OCI-LY7 (cell line): ENCODE measurements around the gene AGA. TPM values are rescaled to one million over a fixed set of nuclear protein-coding genes. Genes with fewer than 3 reads are reported as not detected.

Experiments used
- BruUV-seq: library from RNA; stranded (reverse); fragments of 400-500 nt; replicated peaks from 2 replicates; lab custom pipeline; 2021; lab: Mats Ljungman, UMichigan
- CTCF ChIA-PET: fragments of 300-600 bp; sonication (Branson Sonifier 250); formaldehyde crosslinking; loops from one replicate; lab custom pipeline; 2022; ENCODE audit warnings: antibody characterized with exemption; ENCODE audit not compliant: unreplicated experiment; lab: Charles Lee
- POLR2A ChIA-PET: fragments of 300-600 bp; sonication (Branson Sonifier 250); formaldehyde crosslinking; loops from one replicate; lab custom pipeline; 2022; ENCODE audit warnings: antibody characterized with exemption; lab: Charles Lee
- DNase-seq: peaks from one replicate; pipeline ENCODE4 v3.0.0-alpha.2; 2015; ENCODE audit warnings: low spot score
- H2AFZ ChIP-seq: fragments of 200-600 bp; sonication (generic), shearing (Covaris generic); 2 replicates; pipeline ENCODE4 v1.6.1; 2014; ENCODE audit warnings: mild to moderate bottlenecking, antibody characterized with exemption, low read length, moderate library complexity
- H3K27ac ChIP-seq: fragments of 200-600 bp; sonication (generic); 2 replicates; pipeline ENCODE4 v1.5.1; 2014; ENCODE audit warnings: mixed run types, low read depth, mild to moderate bottlenecking, moderate library complexity, low read length, inconsistent platforms; ENCODE audit not compliant: poor library complexity, severe bottlenecking
- H3K36me3 ChIP-seq: fragments of 200-600 bp; sonication (generic); 2 replicates; pipeline ENCODE4 v1.6.1; 2014; ENCODE audit warnings: mild to moderate bottlenecking, antibody characterized with exemption, low read length, moderate library complexity, mixed read lengths; ENCODE audit not compliant: insufficient read depth
- H3K4me1 ChIP-seq: fragments of 200-600 bp; sonication (generic); 2 replicates; pipeline ENCODE4 v1.5.1; 2014; ENCODE audit warnings: mild to moderate bottlenecking, low read length; ENCODE audit not compliant: insufficient read depth, poor library complexity, severe bottlenecking
- H3K4me2 ChIP-seq: fragments of 200-600 bp; sonication (generic); 2 replicates; pipeline ENCODE4 v1.6.1; 2014; ENCODE audit warnings: mild to moderate bottlenecking, low read length
- H3K4me3 ChIP-seq: fragments of 200-600 bp; sonication (generic); 2 replicates; pipeline ENCODE4 v1.5.1; 2014; ENCODE audit warnings: mild to moderate bottlenecking, low read depth, low read length; ENCODE audit not compliant: poor library complexity, severe bottlenecking
- H3K79me2 ChIP-seq: fragments of 200-600 bp; sonication (generic); 2 replicates; pipeline ENCODE4 v1.6.1; 2016; ENCODE audit warnings: low read depth, mild to moderate bottlenecking, low read length, moderate library complexity, mixed read lengths; ENCODE audit not compliant: insufficient read depth
- H3K9me2 ChIP-seq: fragments of 200-600 bp; sonication (generic); 2 replicates; pipeline ENCODE4 v1.6.1; 2016; ENCODE audit warnings: mild to moderate bottlenecking, low read length, mixed read lengths; ENCODE audit not compliant: insufficient read depth
- H3K9me3 ChIP-seq: fragments of 200-600 bp; sonication (generic); 2 replicates; pipeline ENCODE4 v1.6.1; 2014; ENCODE audit warnings: mild to moderate bottlenecking, mixed run types, low read length, mixed read lengths
- H4K20me1 ChIP-seq: fragments of 200-600 bp; sonication (generic); 2 replicates; pipeline ENCODE4 v1.6.1; 2014; ENCODE audit warnings: mild to moderate bottlenecking, antibody characterized with exemption, low read length, moderate library complexity, mixed read lengths; ENCODE audit not compliant: insufficient read depth
- EZH2phosphoT487 ChIP-seq: fragments of 200-600 bp; sonication (generic); IDR thresholded peaks from 2 replicates; pipeline ENCODE4 v1.6.1; 2018; ENCODE audit warnings: low read depth, borderline replicate concordance, mild to moderate bottlenecking, mixed run types, antibody characterized with exemption, low read length, moderate library complexity, mixed read lengths
- intact Hi-C: fragments of 100-400 bp; cut with micrococcal nuclease; formaldehyde crosslinking; loops from one replicate; pipeline ENCODE4 v1.10.0; 2022; ENCODE audit not compliant: unreplicated experiment
- total RNA-seq, 2 experiments: library from RNA; depleted of rRNA in 1 of 2; stranded (reverse); fragments of >200 nt in 1 of 2; shearing (Covaris generic) in 1 of 2; gene quantifications; 2 replicates each; pipeline ENCODE4 v1.2.3, GENCODE V29; 2014 to 2022
- TF ChIP-seq, protein P1 (sequence below): fragments of 200-600 bp; sonication (generic); conservative IDR thresholded peaks from 2 replicates; pipeline ENCODE4 v1.5.1; 2014; ENCODE audit warnings: mild to moderate bottlenecking, antibody characterized with exemption, low read length, moderate library complexity, mixed read lengths

AGA gene
- total RNA-seq, 2 experiments from 2014 or later: 15.5 to 23.2 TPM

DNA sequence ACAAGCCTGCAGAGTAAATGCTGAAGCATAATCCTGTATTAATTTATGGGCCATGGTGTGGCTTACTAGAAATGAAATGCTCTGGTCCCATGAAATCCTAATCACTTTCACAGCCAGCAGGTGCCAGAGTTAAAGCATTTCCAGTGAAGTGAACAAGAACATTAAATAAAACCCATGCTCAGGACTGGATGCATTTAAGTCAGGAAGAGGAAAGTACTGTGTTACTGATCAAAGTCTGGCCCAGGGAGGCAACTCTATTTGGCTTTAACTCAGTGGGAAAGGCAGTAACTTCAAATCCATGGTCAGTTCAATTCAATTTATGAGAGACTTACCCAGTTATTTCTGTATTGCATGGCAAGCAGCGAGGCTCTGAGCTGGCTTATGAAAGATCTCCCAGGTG lies 29.2 kb downstream of the AGA start:
- TF ChIP-seq, protein P1, sequence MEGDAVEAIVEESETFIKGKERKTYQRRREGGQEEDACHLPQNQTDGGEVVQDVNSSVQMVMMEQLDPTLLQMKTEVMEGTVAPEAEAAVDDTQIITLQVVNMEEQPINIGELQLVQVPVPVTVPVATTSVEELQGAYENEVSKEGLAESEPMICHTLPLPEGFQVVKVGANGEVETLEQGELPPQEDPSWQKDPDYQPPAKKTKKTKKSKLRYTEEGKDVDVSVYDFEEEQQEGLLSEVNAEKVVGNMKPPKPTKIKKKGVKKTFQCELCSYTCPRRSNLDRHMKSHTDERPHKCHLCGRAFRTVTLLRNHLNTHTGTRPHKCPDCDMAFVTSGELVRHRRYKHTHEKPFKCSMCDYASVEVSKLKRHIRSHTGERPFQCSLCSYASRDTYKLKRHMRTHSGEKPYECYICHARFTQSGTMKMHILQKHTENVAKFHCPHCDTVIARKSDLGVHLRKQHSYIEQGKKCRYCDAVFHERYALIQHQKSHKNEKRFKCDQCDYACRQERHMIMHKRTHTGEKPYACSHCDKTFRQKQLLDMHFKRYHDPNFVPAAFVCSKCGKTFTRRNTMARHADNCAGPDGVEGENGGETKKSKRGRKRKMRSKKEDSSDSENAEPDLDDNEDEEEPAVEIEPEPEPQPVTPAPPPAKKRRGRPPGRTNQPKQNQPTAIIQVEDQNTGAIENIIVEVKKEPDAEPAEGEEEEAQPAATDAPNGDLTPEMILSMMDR: no peak
- no peak for TF ChIP-seq EZH2phosphoT487
- Histone ChIP-seq H4K20me1 (no peaks in the 10 kb centered on the region), H2AFZ (no peak overlapping the region), H3K9me2 (no peaks in the 10 kb centered on the region), H3K27ac (no peak overlapping the region), H3K4me3 (no peak overlapping the region), H3K4me1 (no peaks in the 10 kb centered on the region), H3K4me2 (no peak overlapping the region), H3K9me3 (no peaks in the 10 kb centered on the region), H3K79me2 (no peaks in the 10 kb centered on the region), H3K36me3 (no peaks in the 10 kb centered on the region)
- no peak for DNase-seq
- ChIA-PET POLR2A (no interaction called here), CTCF (no interaction called here)
- intact Hi-C loops: no loop called here
- BruUV-seq: no TSS peak

- Histone ChIP-seq H3K4me1 (no peaks in the 10 kb centered on the region), H3K27ac (no peak overlapping the region), H3K9me2 (no peaks in the 10 kb centered on the region), H3K4me2 (no peak overlapping the region), H4K20me1 (no peaks in the 10 kb centered on the region), H3K79me2 (no peaks in the 10 kb centered on the region), H2AFZ (no peak overlapping the region), H3K4me3 (no peak overlapping the region), H3K36me3 (no peaks in the 10 kb centered on the region), H3K9me3 (no peaks in the 10 kb centered on the region)
- TF ChIP-seq, protein P1: no peak
- no peak for TF ChIP-seq EZH2phosphoT487
- no TSS peak for BruUV-seq
- POLR2A ChIA-PET: no interaction called here
- no peak for DNase-seq
- intact Hi-C loops: no loop called here
- CTCF ChIA-PET: no interaction called here
Observed at GRCh38 chr4:177411996-177412395, 30.2 kb downstream of the AGA start.

DNA sequence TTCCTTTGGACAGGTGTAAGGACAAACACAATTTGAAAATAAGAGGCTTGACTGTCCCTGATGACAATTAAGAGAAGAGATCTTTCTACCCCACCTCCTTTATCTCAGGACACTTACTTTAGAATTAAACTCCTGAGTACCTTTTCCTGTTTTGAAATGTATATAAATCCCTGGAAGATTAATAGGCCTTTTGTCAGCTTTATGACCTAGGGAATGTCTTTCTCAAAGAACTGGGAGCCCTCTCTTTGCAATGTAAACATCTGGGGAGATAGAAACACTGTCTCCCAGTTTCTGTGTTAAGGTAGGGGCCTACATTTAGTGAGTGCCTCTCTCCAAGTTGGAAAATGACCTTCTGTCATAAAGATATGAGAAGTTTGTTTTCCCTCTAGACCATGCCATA lies 31.7 kb downstream of the AGA start:
- Histone ChIP-seq H3K36me3 (no peaks in the 10 kb centered on the region), H3K4me1 (no peaks in the 10 kb centered on the region), H3K4me3 (no peak overlapping the region), H3K4me2 (no peak overlapping the region), H3K27ac (no peak overlapping the region), H3K9me3 (no peaks in the 10 kb centered on the region), H3K9me2 (no peaks in the 10 kb centered on the region), H2AFZ (no peak overlapping the region), H3K79me2 (no peaks in the 10 kb centered on the region), H4K20me1 (no peaks in the 10 kb centered on the region)
- BruUV-seq: no TSS peak
- POLR2A ChIA-PET: no interaction called here
- CTCF ChIA-PET: no interaction called here
- TF ChIP-seq, protein P1: no peak
- no peak for TF ChIP-seq EZH2phosphoT487
- DNase-seq: no peak
- intact Hi-C loops: no loop called here
